Body of pancreas (tissue), 4 donors: ENCODE measurements around the gene KLKB1.

Experiments
- CTCF ChIP-seq, 7 experiments: fragments of 450-650 bp in 4 of 7; fragments of 200-600 bp in 3 of 7; sonication (generic) in 3 of 7; IDR thresholded peaks; one replicate each; pipeline ENCODE4 v1.5.1; 2016 to 2019; ENCODE audit warnings: antibody characterized with exemption in 7 of 7
- POLR2A ChIP-seq, 3 donors: fragments of 450-650 bp; IDR thresholded peaks; one replicate each; pipeline ENCODE4 v1.6.1; 2016; ENCODE audit warnings: antibody characterized with exemption in 3 of 3, mild to moderate bottlenecking in 2 of 3

DNA sequence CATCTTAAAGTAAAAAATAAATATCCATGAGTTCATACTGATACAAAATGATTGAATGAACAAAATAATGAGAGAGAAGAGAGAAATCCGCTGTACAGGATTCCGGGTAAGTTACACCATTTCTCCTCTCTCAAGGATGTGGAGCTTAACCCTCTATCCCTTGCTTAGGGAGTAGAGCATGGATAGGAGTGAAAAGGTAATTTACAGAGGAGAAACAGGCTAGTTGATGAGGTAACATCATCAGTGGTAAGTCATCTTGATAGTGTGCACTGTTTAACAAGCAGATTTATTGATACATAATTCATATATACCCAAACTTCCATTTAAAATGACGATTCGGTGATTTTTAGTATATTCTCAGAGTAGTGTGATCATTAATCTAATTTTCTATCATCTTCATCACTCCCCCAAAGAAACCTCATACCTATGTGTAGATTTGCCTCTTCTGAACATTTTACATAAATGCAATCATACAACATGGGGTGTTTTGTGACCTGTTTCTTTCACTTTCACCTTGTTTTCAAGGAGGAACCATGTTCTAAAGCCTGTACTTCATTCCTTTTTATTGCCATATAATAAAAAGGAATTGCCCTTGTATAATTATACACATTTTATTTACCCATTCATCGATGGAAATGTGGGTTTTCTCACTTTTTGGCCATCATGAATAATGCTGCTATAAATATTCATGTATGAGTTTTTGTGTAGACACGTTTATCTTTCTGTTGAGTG is 73.5 kb downstream of the KLKB1 start:
- TF ChIP-seq CTCF (IDR thresholded peaks at IDR 0.05) (no peak), POLR2A (IDR thresholded peaks at IDR 0.05) (no peak)
